Measurements from ENCODE around the gene HSFX2.
"Not testable (repeated sequence)": the region's sequence is repeated elsewhere in the genome, so short reads cannot be mapped to it uniquely, and the experiment has no call there.

The HSFX2 gene

GRCh38 chrX:149555251-149555650 lies 39.9 kb downstream of the HSFX2 start:
- H3K36me3 ChIP-seq (ENCODE audit: control insufficient read depth, insufficient read depth, low read length); H3K27me3 ChIP-seq (ENCODE audit: control insufficient read depth, insufficient read depth, low read length); H3K27ac ChIP-seq (ENCODE audit: low read length); H3K4me1 ChIP-seq (ENCODE audit: control insufficient read depth, insufficient read depth, low read length); H3K4me3 ChIP-seq (ENCODE audit: low read length); DNase-seq (ENCODE audit: low read depth, low spot score); H3K9me3 ChIP-seq (ENCODE audit: control insufficient read depth, insufficient read depth, low read length): not testable (repeated sequence)
- no CpG with 5 or more reads among the region's 4 CpGs for WGBS (ENCODE audit: insufficient coverage, insufficient read length)

- H3K4me1 ChIP-seq (ENCODE audit: control insufficient read depth, insufficient read depth, low read length); H3K9me3 ChIP-seq (ENCODE audit: control insufficient read depth, insufficient read depth, low read length); DNase-seq (ENCODE audit: low read depth, low spot score); H3K4me3 ChIP-seq (ENCODE audit: low read length); H3K36me3 ChIP-seq (ENCODE audit: control insufficient read depth, insufficient read depth, low read length); H3K27ac ChIP-seq (ENCODE audit: low read length); H3K27me3 ChIP-seq (ENCODE audit: control insufficient read depth, insufficient read depth, low read length): not testable (repeated sequence)
- no CpG with 5 or more reads among the region's 6 CpGs for WGBS (ENCODE audit: insufficient coverage, insufficient read length)
Observed at GRCh38 chrX:149551939-149552248, 43.2 kb downstream of the HSFX2 start.

- not testable (repeated sequence) for H3K27me3 ChIP-seq (ENCODE audit: control insufficient read depth, insufficient read depth, low read length); H3K9me3 ChIP-seq (ENCODE audit: control insufficient read depth, insufficient read depth, low read length); H3K36me3 ChIP-seq (ENCODE audit: control insufficient read depth, insufficient read depth, low read length); H3K4me3 ChIP-seq (ENCODE audit: low read length); H3K27ac ChIP-seq (ENCODE audit: low read length); DNase-seq (ENCODE audit: low read depth, low spot score); H3K4me1 ChIP-seq (ENCODE audit: control insufficient read depth, insufficient read depth, low read length)
- WGBS (ENCODE audit: insufficient coverage, insufficient read length) = no CpG with 5 or more reads among the region's 4 CpGs
Observed at GRCh38 chrX:149551245-149551938, 43.7 kb downstream of the HSFX2 start.

- not testable (repeated sequence) for DNase-seq (ENCODE audit: low read depth, low spot score); H3K4me3 ChIP-seq (ENCODE audit: low read length); H3K27me3 ChIP-seq (ENCODE audit: control insufficient read depth, insufficient read depth, low read length); H3K27ac ChIP-seq (ENCODE audit: low read length); H3K9me3 ChIP-seq (ENCODE audit: control insufficient read depth, insufficient read depth, low read length); H3K4me1 ChIP-seq (ENCODE audit: control insufficient read depth, insufficient read depth, low read length); H3K36me3 ChIP-seq (ENCODE audit: control insufficient read depth, insufficient read depth, low read length)
- no CpG with 5 or more reads among the region's 1 CpG for WGBS (ENCODE audit: insufficient coverage, insufficient read length)
Observed at GRCh38 chrX:149550454-149550853, 44.7 kb downstream of the HSFX2 start.

- not testable (repeated sequence) for H3K36me3 ChIP-seq (ENCODE audit: control insufficient read depth, insufficient read depth, low read length); H3K27me3 ChIP-seq (ENCODE audit: control insufficient read depth, insufficient read depth, low read length); DNase-seq (ENCODE audit: low read depth, low spot score); H3K9me3 ChIP-seq (ENCODE audit: control insufficient read depth, insufficient read depth, low read length); H3K4me3 ChIP-seq (ENCODE audit: low read length); H3K4me1 ChIP-seq (ENCODE audit: control insufficient read depth, insufficient read depth, low read length); H3K27ac ChIP-seq (ENCODE audit: low read length)
- no CpG with 5 or more reads among the region's 6 CpGs for WGBS (ENCODE audit: insufficient coverage, insufficient read length)
Observed at GRCh38 chrX:149549701-149550100, 45.4 kb downstream of the HSFX2 start, which contains the start of gene HSFX3. HSFX3 (minus strand) TSS chrX:149549924; CDS start chrX:149549852, 72 bp downstream.

GRCh38 chrX:149547782-149548181 lies 47.3 kb downstream of the HSFX2 start:
- not testable (repeated sequence) for H3K36me3 ChIP-seq (ENCODE audit: control insufficient read depth, insufficient read depth, low read length); H3K27ac ChIP-seq (ENCODE audit: low read length); H3K4me1 ChIP-seq (ENCODE audit: control insufficient read depth, insufficient read depth, low read length); H3K27me3 ChIP-seq (ENCODE audit: control insufficient read depth, insufficient read depth, low read length); H3K4me3 ChIP-seq (ENCODE audit: low read length); DNase-seq (ENCODE audit: low read depth, low spot score); H3K9me3 ChIP-seq (ENCODE audit: control insufficient read depth, insufficient read depth, low read length)
- no CpG with 5 or more reads among the region's 3 CpGs for WGBS (ENCODE audit: insufficient coverage, insufficient read length)

- no CpG with 5 or more reads among the region's 1 CpG for WGBS (ENCODE audit: insufficient coverage, insufficient read length)
- not testable (repeated sequence) for H3K4me3 ChIP-seq (ENCODE audit: low read length); H3K9me3 ChIP-seq (ENCODE audit: control insufficient read depth, insufficient read depth, low read length); H3K36me3 ChIP-seq (ENCODE audit: control insufficient read depth, insufficient read depth, low read length); DNase-seq (ENCODE audit: low read depth, low spot score); H3K27ac ChIP-seq (ENCODE audit: low read length); H3K27me3 ChIP-seq (ENCODE audit: control insufficient read depth, insufficient read depth, low read length); H3K4me1 ChIP-seq (ENCODE audit: control insufficient read depth, insufficient read depth, low read length)
Observed at GRCh38 chrX:149546962-149547361, 48.2 kb downstream of the HSFX2 start.

GRCh38 chrX:149545545-149546543 lies 49.3 kb downstream of the HSFX2 start:
- not testable (repeated sequence) for H3K27me3 ChIP-seq (ENCODE audit: control insufficient read depth, insufficient read depth, low read length); H3K36me3 ChIP-seq (ENCODE audit: control insufficient read depth, insufficient read depth, low read length); DNase-seq (ENCODE audit: low read depth, low spot score); H3K4me3 ChIP-seq (ENCODE audit: low read length); H3K27ac ChIP-seq (ENCODE audit: low read length); H3K9me3 ChIP-seq (ENCODE audit: control insufficient read depth, insufficient read depth, low read length); H3K4me1 ChIP-seq (ENCODE audit: control insufficient read depth, insufficient read depth, low read length)
- WGBS (ENCODE audit: insufficient coverage, insufficient read length) = no CpG with 5 or more reads among the region's 29 CpGs
